Mesodermal cell (in vitro differentiated cells): ENCODE measurements around the gene LIX1.

Source experiments
- H3K27ac ChIP-seq: 2 replicates; pipeline ENCODE4 v1.7.0; 2013; ENCODE audit warnings: mild to moderate bottlenecking, low read depth, low read length, moderate library complexity; ENCODE audit not compliant: severe bottlenecking
- H3K36me3 ChIP-seq: 2 replicates; pipeline ENCODE4 v1.7.1; 2013; ENCODE audit warnings: mild to moderate bottlenecking, low read length, moderate library complexity; ENCODE audit not compliant: control insufficient read depth, insufficient read depth
- H3K4me1 ChIP-seq: one replicate; pipeline ENCODE4 v1.7.1; 2013; ENCODE audit warnings: mild to moderate bottlenecking, low read length; ENCODE audit not compliant: insufficient read depth, control insufficient read depth, poor library complexity, severe bottlenecking
- H3K4me3 ChIP-seq: 2 replicates; pipeline ENCODE4 v1.7.0; 2013; ENCODE audit warnings: low read length, control low read depth, mild to moderate bottlenecking; ENCODE audit not compliant: insufficient read depth, poor library complexity, severe bottlenecking; ENCODE audit errors: extremely low read depth
- H3K9me3 ChIP-seq: 2 replicates; pipeline ENCODE4 v1.7.1; 2013; ENCODE audit warnings: mild to moderate bottlenecking, low read length, moderate library complexity; ENCODE audit not compliant: control insufficient read depth
- WGBS, 2 experiments: methylation state at CpG; one replicate each; pipeline ENCODE4 v1.1.5; 2013; ENCODE audit warnings: missing lambda C conversion rate in 2 of 2; ENCODE audit not compliant: insufficient coverage in 2 of 2; 5-methylcytosine and 5-hydroxymethylcytosine counted together

Gene LIX1

DNA sequence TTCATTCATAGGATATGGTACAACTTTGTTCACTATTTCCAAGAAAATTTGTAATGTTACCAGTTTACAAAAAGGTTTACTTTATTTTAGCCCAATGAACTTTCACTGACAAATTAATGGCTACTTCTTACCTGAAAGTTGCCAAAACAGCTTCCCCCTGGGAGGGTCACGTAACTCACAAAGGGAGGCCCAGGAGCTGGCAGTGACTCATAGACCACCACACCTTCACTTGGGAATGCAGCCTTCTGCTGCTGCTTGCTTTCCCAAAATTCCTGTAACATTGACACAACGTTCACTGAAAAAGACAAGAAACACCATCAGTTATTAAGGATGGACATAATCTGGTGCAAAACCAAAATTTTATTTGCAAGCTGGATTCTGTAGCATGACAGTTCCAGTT lies 18.1 kb downstream of the LIX1 start:
- Histone ChIP-seq H3K36me3 (no peaks in the 10 kb centered on the region), H3K9me3 (no peaks in the 10 kb centered on the region), H3K27ac (no peak overlapping the region), H3K4me1 (peaks cover 2% of the 10 kb centered on the region), H3K4me3 (no peak overlapping the region)
- 75 to 80% methylated on average over 1 to 2 of the region's 2 CpGs for WGBS, 2 experiments

DNA sequence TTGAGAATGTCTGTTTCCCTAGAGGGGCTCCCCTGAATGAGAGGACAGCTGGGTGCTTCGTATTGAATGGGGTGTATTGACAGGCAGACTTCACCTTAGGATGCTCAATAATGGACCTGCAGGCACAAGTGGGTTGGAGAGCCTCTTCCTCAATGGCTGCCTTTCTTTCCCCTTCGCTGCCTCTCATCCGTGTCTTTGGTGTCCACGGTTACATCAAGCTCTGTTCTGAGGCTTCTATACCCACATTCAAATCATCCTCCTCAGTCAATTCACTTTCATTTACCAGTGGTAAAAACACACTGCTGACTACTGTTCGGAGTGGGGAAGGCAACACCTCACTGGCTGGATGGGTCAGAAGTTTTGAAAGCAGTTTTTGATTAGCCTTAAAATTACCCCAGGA lies 20.6 kb downstream of the LIX1 start:
- Histone ChIP-seq H3K4me3 (no peak overlapping the region), H3K4me1 (peaks cover 2% of the 10 kb centered on the region), H3K36me3 (no peaks in the 10 kb centered on the region), H3K27ac (no peak overlapping the region), H3K9me3 (no peaks in the 10 kb centered on the region)
- 88 to 100% methylated on average over 3 to 4 of the region's 5 CpGs for WGBS, 2 experiments

DNA sequence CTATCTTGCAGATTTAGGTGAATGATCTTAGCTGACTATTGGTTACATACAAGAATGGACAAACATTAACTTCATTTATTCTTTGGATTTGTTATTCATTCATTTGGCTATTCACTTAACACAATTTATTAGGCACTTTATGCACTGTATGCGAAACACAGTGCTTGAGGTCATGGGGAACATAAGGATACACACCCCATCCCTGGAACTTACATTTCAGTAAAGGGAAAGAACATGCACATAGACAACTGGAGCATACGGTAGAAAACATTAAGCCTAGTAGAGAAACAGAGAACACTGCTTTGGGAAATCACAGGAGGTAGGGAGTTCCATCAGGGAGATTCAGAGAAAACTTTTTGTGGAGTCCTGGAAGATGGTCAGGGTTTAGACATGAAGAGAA lies 22.2 kb downstream of the LIX1 start:
- WGBS, 2 experiments = 92 to 95% methylated on average over 1 to 2 of the region's 2 CpGs
- no peaks in the 10 kb centered on the region for H3K9me3 ChIP-seq
- peaks cover 2% of the 10 kb centered on the region for H3K4me1 ChIP-seq
- no peak overlapping the region for H3K4me3 ChIP-seq
- H3K27ac ChIP-seq = no peak overlapping the region
- no peaks in the 10 kb centered on the region for H3K36me3 ChIP-seq

DNA sequence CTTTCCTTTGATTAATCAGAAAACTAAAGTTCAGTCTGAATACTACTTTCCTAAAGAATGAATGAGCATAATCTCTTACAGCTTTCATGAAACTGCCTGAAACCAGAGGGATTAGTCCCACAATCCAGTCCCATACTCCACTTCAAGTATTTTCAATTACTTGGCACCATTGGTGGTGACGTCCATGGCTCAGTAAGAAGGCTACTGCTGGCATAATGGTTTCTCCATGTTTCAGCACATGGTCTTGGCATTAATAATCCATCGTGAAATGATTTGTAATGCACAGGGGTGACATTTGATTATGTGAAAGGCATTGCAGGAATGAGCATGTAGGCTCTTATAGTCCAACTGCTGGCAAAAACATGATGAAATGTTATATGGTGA lies 23.4 kb downstream of the LIX1 start:
- H3K4me1 ChIP-seq = no peaks in the 10 kb centered on the region
- 100% methylated on average over 1 to 2 of the region's 2 CpGs for WGBS, 2 experiments
- H3K9me3 ChIP-seq = no peaks in the 10 kb centered on the region
- H3K27ac ChIP-seq = no peak overlapping the region
- no peaks in the 10 kb centered on the region for H3K36me3 ChIP-seq
- H3K4me3 ChIP-seq = no peak overlapping the region

DNA sequence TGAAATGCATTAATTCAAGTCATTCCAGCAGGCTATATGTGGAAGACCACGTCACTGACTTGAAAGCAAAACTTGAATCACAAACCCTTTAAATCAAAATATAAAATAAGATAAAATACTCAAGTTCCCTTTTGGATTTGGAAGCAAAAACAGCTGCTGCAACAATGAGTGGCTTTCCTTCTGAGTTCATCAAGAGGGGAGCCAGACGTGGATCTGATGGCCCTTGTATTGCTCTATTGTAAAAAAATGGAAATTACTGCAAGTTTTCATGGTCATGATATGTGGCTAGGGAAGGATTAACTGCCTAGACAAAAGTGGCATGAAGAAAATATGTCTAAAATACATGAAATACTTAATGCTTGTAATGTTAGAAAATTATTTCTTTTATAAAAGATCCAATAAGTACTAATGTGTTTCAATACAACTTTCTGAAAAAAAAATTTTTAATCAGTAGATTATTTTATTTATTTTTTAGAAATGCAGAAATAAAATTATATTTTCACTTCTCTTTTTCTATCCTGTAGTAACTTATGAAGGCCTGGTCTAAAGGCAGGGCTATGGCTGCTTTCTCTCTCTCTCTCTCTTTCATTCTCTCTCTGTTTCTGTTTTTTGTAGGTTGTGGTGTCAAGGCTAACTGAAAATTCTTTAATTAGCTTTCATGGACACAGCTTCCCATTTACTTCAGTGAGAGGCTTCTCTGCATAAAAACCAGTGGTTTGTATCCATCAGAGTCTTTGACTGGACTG lies 24.0 kb downstream of the LIX1 start:
- no peak overlapping the region for H3K4me3 ChIP-seq
- no peaks in the 10 kb centered on the region for H3K9me3 ChIP-seq
- no peaks in the 10 kb centered on the region for H3K4me1 ChIP-seq
- H3K27ac ChIP-seq = no peak overlapping the region
- 75 to 100% methylated on average over 1 of the region's 2 CpGs for WGBS, 2 experiments
- no peaks in the 10 kb centered on the region for H3K36me3 ChIP-seq

DNA sequence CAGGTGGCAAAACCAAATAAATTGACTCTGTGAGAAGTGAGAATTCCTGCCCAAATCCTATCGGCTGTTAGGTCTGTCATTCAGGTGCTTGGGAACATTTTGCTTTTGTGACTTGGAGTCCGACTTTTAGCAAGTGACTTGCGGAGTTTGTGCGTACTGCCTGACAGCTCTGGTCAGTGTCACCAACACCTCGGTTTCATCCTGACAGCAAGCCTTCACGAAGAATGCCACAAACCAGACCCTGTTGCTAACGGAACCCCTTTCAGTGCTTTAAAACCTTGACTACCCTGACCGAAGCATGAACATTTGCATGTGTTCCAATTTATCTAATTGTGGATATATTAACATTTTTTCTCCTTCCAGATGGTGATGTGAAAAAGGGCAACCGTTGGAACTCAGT lies 26.5 kb downstream of the LIX1 start:
- 88 to 93% methylated on average over 6 of the region's 9 CpGs for WGBS, 2 experiments

DNA sequence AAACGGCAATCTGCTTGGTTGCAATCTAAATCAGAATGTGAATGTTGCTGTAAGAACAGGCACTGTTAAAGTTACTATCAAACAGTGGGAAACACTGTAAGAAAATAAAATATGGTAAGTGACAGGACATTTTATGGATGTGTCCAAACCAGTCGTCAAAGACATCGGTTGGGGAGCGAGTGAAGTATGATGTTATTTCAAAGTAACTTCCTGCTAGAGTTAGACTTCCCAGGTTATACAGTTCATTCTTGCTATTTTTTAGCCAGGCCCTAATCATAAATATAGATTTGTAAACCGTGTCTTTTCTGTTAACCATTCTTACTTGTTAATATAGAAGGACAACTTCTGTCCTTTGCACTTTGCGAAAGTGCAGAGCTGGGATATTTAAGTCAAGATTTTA lies 30.2 kb downstream of the LIX1 start:
- no peaks in the 10 kb centered on the region for H3K9me3 ChIP-seq
- H3K27ac ChIP-seq = peak overlapping the region; percentile 31
- WGBS, 2 experiments = 98 to 100% methylated on average over 1 to 4 of the region's 6 CpGs
- H3K4me1 ChIP-seq = no peaks in the 10 kb centered on the region
- H3K36me3 ChIP-seq = no peaks in the 10 kb centered on the region
- H3K4me3 ChIP-seq = no peak overlapping the region

More for the DNA sequence above, 26.5 kb downstream of the LIX1 start:
- H3K4me3 ChIP-seq = no peak overlapping the region
- no peaks in the 10 kb centered on the region for H3K36me3 ChIP-seq
- no peaks in the 10 kb centered on the region for H3K9me3 ChIP-seq
- peak overlapping the region; percentile 46 for H3K27ac ChIP-seq
- H3K4me1 ChIP-seq = no peaks in the 10 kb centered on the region

DNA sequence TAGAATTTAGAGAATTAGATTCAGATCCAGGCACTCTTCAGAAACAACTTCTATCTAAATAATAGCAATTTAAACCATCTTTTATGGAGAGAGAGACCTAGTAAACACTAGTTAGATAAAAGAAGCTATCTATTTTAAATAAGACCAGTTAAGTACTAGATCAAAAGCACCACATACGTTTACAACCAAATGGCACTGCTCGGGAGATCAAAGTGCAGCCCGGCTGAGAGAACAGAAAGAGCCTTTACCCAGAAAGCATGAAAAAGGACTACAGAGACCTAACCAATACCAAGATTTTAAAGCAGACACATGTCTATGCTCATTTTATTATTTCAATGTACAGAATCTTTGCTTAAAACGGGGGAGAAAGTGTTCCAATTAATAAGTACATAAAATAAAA lies 30.8 kb downstream of the LIX1 start:
- 27% methylated on average over 3 of the region's 4 CpGs; no CpG with 5 or more reads in 1 of the 2 experiments for WGBS, 2 experiments

DNA sequence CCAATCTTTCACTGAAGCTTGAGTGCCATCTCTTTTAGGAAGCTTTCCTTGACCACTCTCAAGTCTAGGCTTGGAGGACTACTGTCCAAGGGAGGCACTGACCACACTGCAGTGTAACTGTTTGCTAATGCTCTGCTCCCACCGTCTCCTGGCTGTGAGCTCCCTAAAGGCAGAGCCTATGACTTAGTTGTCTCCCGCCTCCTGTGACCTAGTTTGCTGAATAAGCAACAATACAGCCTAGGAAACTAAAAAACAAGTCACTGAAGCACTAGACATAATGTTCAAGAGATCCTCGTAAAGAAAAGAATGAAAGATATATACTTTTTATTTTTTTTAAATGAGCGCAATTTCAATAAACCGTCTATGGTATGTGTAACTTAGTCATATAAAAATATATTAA lies 31.4 kb downstream of the LIX1 start:
- Histone ChIP-seq H3K4me1 (peaks cover 6% of the 10 kb centered on the region), H3K27ac (no peak overlapping the region), H3K36me3 (no peaks in the 10 kb centered on the region), H3K9me3 (no peaks in the 10 kb centered on the region), H3K4me3 (no peak overlapping the region)
- 67 to 69% methylated on average over 1 to 2 of the region's 5 CpGs for WGBS, 2 experiments

More for the DNA sequence above, 30.8 kb downstream of the LIX1 start:
- Histone ChIP-seq H3K36me3 (no peaks in the 10 kb centered on the region), H3K27ac (peak overlapping the region; percentile 31), H3K4me3 (no peak overlapping the region), H3K4me1 (peaks cover 2% of the 10 kb centered on the region), H3K9me3 (no peaks in the 10 kb centered on the region)

DNA sequence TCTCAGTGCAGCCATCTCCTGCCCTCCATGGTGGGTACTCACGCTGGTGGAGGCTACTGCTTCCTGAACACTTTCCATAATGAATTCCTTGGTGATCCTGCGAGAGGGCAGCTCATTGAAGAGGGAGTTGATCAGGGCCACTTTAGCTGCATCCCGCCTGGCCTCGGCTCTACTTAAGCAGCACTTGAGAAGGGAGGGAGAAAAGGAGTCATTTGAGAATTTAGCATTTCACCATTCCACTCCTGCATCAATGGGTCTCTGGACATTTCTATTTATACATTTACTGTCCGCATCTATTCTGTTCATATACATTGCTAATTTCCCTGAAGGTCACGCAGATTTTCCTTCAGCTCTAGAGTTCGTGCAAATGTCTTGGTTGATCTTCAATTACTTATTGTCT lies 35.1 kb downstream of the LIX1 start:
- WGBS, 2 experiments = 82 to 94% methylated on average over 1 to 3 of the region's 7 CpGs
- no peaks in the 10 kb centered on the region for H3K36me3 ChIP-seq
- peaks cover 13% of the 10 kb centered on the region for H3K4me1 ChIP-seq
- H3K27ac ChIP-seq = no peak overlapping the region
- H3K4me3 ChIP-seq = no peak overlapping the region
- no peaks in the 10 kb centered on the region for H3K9me3 ChIP-seq

DNA sequence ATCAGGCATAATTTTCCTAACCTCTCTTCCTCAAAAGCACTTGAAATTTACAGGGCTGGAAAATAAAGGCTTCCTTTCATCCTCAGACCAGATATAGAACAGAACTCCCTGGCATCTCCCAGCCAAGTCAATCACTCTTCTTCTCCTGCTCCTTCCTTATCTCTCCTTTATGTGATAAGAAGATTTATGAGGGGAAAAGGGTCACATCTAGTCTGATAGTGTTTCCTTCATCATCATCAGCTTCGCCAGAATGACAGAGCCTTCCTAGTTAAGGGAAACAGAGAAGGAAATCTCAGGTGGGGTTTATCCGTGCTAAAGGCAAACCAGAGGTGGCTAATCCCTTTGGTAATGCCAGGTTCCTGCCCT lies 36.2 kb downstream of the LIX1 start:
- H3K4me1 ChIP-seq = peaks cover 15% of the 10 kb centered on the region
- H3K9me3 ChIP-seq = no peaks in the 10 kb centered on the region
- no peaks in the 10 kb centered on the region for H3K36me3 ChIP-seq
- peak overlapping the region; percentile 44 for H3K27ac ChIP-seq
- no peak overlapping the region for H3K4me3 ChIP-seq
- WGBS, 2 experiments = 66 to 90% methylated on average over 2 of the region's 2 CpGs
